IPS-NIHi11 (cell line): Measurements from ENCODE around the gene CREB3L4.
A peak's percentile ranks its signal among the peaks of the same experiment; 100 is the strongest.
"Not testable (repeated sequence)": the region's sequence is repeated elsewhere in the genome, so short reads cannot be mapped to it uniquely, and the experiment has no call there.

Experiments
- DNase-seq: peaks from one replicate; pipeline ENCODE4 v3.0.0; 2012; ENCODE audit warnings: mixed read lengths, low spot score

The CREB3L4 gene

GRCh38 chr1:153959454-153959853, 8.2 kb upstream of the CREB3L4 start:
- no peak for DNase-seq

GRCh38 chr1:153960206-153960605, 7.5 kb upstream of the CREB3L4 start:
- no peak for DNase-seq

GRCh38 chr1:153961421-153961820, 6.3 kb upstream of the CREB3L4 start:
- DNase-seq: no peak

- no peak for DNase-seq
Observed at GRCh38 chr1:153962088-153963029, 5.3 kb upstream of the CREB3L4 start.

- DNase-seq: peak; percentile 88
Observed at GRCh38 chr1:153963030-153963849, 4.5 kb upstream of the CREB3L4 start, which contains the start of gene SLC39A1. Gene SLC39A1 (minus strand): TSS chr1:153963537. CDS start chr1:153962715, 822 bp downstream.

- DNase-seq: peak; percentile 44
Observed at GRCh38 chr1:153963850-153964331, 3.8 kb upstream of the CREB3L4 start.

- no peak for DNase-seq
Observed at GRCh38 chr1:153968000-153968363, 280 bp downstream of the CREB3L4 start.

GRCh38 chr1:153968408-153968807, 706 bp downstream of the CREB3L4 start:
- DNase-seq: no peak

- DNase-seq: no peak
Observed at GRCh38 chr1:153968972-153969371, 1.3 kb downstream of the CREB3L4 start.

- DNase-seq: no peak
Observed at GRCh38 chr1:153970346-153970745, 2.6 kb downstream of the CREB3L4 start.

- no peak for DNase-seq
Observed at GRCh38 chr1:153973071-153973470, 5.4 kb downstream of the CREB3L4 start.

GRCh38 chr1:153973525-153973924, 5.8 kb downstream of the CREB3L4 start:
- DNase-seq: no peak

- DNase-seq: no peak
Observed at GRCh38 chr1:153976819-153977249, 9.1 kb downstream of the CREB3L4 start.

- peak; percentile 90 for DNase-seq
Observed at GRCh38 chr1:153977250-153978240, 9.8 kb downstream of the CREB3L4 start, which contains the start of gene JTB. Gene JTB (minus strand): TSS chr1:153977674. CDS start chr1:153977252, 422 bp downstream.

GRCh38 chr1:153978274-153978909, 10.7 kb downstream of the CREB3L4 start:
- DNase-seq: no peak

GRCh38 chr1:153979091-153979490, 11.4 kb downstream of the CREB3L4 start:
- not testable (repeated sequence) for DNase-seq

- not testable (repeated sequence) for DNase-seq
Observed at GRCh38 chr1:153981735-153982134, 14.0 kb downstream of the CREB3L4 start.

- DNase-seq: no peak
Observed at GRCh38 chr1:153984123-153984894, 16.6 kb downstream of the CREB3L4 start.

- DNase-seq: peak; percentile 18
Observed at GRCh38 chr1:153985341-153985912, 17.7 kb downstream of the CREB3L4 start.
